Activated CD4-positive, alpha-beta T cell treated with anti-CD3 and anti-CD28 coated beads for 24 hours (primary cell): ENCODE measurements around the gene KMT2B.
A peak's percentile ranks its signal among the peaks of the same experiment; 100 is the strongest.

ENCODE experiments used
- DNase-seq, 2 donors: peaks; one replicate each; pipeline ENCODE4 v3.0.0-alpha.2; 2020; ENCODE audit warnings: low read depth in 2 of 2

Gene KMT2B

DNA sequence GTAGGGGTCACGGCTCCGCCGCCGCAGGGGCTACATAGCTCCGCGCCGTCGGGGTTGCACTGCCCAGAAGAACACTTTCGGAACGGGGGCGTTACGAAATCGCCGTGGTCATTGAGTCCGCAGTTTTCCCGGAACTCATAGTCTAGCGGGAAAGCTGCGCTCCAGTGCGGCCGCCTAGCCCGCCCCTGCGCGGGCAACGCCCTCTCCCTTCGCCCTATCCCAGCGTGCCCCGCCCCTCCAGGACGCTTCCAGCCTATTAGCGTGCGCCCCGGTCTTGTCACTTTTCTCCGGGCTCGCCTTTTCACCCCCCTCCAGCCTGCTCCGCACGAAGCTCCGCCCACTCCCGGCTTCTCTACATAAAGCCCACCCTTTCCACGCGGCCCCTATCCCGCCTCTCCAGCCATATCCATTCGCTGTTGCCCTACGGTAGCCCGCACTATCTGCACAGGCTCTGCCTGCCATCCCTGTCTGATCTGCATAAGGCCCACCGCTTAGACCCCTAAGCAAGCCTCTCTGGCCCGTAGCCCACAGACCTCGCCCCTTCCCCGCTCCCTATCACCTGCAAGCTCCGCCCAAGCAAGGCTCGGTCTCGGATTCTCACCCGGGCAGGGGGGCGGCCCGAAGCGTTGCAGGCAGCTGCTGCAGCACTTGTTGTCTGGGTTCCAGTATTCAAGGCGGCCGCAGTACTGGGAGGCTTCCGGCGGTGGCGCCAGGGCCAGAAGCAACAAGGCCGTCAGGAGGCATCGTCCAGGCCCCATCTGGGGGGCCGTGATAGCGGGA is 22.8 kb downstream of the KMT2B start:
- DNase-seq, result peak; percentile 92 to 95

DNA sequence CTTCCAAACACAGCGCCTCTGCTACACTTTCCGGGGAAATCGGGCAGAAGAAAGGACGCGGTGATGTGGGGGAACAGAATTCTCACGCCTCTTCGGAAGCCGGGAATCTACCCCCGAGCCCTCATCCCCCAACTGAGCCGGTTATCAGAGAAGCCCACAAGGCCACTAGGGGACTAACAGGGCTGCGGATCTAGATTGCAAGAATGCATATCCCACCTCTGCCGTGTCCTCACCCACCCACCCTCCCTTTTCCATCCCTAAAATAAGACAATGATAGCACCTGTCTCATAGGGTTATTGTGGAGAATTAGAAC is 23.4 kb downstream of the KMT2B start:
- no peak for DNase-seq

DNA sequence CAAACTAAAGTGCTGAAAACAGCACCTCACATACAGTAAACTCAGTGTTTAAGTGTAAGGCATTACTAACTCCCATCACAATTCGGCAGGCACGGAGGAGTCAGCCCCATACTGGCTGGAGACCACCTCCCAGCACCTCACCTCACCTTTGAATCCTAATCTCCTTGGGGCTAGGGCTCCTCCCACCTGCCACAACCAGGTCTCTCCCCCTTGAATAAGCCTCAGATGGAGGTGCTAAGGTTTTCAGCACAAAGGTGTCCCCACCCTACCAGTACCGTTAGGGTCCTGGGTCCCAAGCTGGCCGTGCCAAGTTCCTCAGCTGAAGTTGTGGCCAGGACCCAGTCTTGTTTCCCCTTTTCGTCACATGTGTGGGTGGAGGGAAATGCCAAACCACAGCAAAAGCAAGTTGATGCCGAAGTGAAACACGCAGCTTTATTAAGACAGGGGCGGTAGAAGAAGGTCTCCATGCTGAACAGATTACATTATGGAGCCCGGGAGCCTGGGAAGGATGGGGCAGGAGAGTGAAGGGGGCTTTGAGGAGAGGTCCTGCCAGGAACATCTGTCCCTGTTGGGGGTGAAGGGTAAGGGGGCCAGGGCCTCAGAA is 24.4 kb downstream of the KMT2B start, which contains the start of gene IGFLR1:
Gene IGFLR1 (minus strand): TSS at position 332 of the 604 bp plus-strand sequence. CDS start 1,272 bp downstream, outside the sequence.
- peak; percentile 51 to 58 for DNase-seq

DNA sequence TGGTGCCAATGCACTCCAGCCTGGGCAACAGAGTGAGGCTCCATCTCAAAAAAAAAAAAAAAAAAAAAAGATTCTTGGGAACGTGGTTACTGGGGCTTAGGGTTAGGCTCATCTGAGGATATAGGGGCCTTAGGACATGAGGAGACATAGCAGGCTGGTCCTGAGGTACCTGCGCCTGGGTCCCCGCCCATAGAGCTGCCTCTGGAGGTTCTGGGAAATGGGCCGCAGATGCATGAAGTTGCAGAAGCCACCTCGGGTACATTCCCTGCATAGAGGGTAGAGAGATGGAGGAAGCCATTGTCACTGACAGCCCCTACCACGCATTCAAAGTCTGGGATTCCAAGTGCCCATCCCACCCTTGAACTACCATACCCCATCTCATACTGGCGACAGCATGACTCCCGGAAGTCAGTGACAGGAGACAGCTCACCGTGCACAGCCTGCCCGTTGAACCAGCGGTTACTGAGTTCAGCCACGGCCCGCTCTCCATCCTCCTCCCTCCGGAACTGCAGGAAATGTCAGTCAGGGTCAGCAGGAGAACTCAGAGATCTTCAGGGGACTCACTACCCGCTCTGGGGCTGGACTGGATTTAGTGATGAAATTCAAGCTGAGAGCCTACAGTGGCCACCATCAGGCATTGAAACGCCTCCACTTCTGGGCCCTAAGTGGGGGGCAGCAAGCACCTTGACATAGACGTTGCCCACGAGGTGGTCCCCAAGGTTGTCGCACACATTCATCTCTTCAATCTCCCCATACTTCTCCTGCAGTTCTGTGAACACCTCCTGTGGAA is 26.0 kb downstream of the KMT2B start:
- DNase-seq, result no peak

DNA sequence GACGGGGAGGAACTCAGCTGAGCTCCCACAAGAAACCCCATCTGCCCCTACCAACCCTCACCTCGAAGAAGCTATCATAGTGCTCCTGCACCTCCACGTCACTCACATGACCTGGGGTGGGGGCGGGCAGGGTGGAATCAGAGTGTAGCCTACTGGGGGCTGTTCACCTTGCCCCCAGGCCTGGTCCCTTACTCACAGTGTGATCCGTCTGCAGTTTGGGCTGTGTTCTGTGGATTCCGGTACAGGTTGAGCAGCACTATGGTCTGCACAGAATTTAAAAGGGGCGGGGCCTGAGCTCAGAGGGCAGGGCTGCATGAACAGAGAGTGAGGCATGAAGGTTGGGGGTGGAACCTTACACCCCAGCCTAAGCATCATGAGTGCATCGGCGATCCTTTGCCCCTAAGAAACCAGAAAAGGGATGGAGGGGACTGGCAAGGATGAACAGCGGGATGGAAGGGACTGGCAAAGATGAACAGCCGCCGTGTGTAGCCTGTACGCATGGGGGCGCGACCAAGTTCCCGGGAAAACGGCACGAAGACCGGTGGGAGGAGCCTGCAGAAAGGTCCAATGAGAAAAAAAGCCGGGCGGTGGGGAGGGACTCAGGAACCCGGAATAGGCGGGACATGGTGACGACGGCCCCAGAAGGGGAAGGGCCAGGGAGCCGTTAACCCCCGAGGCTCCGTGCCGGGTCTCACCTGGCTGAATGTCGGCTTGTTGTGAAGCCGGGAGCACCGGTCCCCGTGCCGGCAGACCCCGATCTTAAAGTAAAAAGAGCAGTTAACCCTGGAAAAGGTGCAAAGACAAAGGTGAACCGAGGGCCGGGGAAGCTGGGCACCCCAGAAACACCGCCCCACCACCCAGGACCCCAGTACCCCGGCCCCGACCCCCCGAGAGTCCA is 26.9 kb downstream of the KMT2B start:
- peak; percentile 83 to 84 for DNase-seq

DNA sequence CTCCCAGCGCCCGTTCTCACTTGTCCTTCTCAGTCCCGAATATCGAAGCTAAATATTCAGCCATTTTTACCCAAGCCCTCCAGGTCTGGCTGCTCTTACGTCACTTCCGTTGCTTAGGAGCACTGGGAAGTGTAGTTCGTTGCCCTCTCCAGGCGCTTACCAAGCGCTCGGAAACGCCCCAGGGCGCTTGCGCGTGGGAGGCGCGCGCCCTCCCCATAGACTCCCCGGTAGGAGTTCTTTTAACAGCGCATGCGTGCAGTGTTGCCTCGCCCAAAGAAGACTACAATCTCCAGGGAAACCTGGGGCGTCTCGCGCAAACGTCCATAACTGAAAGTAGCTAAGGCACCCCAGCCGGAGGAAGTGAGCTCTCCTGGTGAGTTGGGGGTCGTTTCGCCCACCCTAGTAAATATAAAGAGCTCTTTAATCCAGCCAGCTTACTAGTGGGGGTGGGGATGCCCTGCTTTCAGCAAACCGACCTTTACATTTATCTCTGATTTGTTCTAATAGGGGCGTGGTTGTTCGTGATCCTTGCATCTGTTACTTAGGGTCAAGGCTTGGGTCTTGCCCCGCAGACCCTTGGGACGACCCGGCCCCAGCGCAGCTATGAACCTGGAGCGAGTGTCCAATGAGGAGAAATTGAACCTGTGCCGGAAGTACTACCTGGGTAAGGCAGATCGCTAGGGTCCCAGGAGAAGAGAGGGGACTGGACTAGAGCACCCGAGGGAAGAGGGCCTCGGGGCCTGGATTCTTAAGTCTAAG is 27.7 kb downstream of the KMT2B start, which contains the start of the genes PSENEN and U2AF1L4:
Gene PSENEN (plus strand): TSS at position 324 of the 759 bp plus-strand sequence. CDS start 280 bp downstream, at position 604.
Gene U2AF1L4 (minus strand): TSS at position 91 of the 759 bp plus-strand sequence. CDS start 27 bp downstream, at position 64.
- peak; percentile 84 to 87 for DNase-seq

DNA sequence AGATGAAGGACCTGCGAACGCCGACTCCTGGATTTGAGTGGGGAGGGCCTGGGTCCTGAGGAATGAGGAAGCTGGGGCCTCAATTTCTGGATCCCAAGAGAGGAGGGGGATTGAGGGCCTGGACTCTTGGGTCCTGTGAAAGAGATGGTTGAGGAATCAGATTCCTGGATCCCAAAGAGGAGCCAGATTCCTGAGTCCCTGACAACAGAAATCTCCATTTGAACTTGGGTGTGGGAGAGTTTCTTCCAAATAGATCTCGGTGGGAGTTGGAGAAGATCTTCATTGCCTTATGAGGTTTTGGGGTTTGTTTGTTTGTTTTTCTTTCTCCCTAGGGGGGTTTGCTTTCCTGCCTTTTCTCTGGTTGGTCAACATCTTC is 28.3 kb downstream of the KMT2B start:
- no peak for DNase-seq

DNA sequence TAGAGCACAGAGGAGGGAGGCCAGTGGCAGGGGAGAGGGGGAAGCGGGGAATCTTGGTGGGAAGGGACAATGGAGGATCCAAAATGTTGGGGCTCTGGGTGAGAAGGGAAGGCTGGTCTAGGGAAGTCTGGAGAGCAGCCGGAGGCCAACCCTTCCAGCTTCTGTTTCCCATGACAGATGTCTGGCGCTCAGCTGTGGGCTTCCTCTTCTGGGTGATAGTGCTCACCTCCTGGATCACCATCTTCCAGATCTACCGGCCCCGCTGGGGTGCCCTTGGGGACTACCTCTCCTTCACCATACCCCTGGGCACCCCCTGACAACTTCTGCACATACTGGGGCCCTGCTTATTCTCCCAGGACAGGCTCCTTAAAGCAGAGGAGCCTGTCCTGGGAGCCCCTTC is 28.7 kb downstream of the KMT2B start:
- DNase-seq, result no peak

DNA sequence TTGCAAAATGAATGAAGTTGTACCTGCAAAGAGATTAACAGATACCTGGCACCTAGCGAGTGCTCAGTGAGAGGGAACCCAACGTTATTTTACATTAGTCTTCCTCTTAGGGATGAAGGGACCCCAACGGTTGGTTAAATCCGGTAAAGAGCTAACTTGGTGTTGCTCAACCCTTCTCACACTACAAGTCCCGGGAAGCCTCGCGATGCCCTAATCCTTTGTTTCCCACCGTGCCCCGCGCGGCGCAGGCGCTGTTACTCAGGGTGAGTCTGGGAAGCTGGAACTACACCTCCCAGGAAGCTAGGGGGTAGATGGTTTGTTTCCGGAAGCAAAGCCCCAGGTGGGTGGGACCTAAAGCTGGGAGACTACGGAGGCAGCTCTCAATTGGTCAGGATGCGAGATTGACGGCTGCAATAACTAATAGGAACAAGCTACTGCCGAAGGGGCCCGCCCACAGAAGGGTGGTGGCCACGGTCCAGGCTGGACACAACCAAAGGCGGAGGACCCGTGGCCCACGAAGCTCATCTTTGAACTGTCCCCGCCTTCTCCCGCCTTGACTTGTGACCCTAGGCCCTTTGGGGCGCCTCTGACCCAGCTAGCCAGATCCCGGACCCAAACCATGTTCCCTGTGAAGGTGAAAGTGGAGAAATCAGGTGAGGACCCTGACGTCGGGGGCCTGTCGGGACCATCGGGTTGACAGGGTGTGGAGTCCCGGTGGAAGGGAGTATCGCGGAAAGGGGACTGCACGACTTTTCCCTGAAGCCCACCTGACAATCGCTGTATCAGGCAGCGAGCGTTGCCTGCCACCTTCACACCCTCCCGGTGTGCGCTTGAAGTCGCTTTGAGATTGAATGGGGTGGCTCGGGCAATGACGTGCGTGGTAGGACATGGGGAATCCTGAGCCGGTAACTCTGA is 30.6 kb downstream of the KMT2B start, which contains the start of gene LIN37:
Gene LIN37 (plus strand): TSS at position 471 of the 915 bp plus-strand sequence. CDS start 149 bp downstream, at position 620.
- peak; percentile 97 for DNase-seq

DNA sequence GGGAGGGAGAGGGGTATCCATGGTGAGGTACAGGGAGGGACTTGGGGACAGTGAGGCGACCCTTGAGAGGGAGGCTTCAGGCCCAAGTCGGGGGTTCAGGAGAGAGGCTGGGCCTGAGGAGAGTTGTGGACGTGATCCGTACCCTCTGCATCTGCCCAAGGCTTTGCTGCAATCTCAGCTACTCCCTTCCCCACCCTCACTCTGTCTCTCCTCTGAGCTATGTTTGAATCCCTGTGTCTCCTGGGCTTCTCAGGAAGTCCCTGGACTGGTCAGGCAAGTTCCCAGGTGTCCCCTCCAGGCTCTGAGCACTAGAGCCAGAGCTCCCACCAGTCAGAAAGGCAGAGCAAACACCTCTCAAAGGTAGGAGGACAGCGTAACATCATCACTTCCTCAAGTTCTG is 32.4 kb downstream of the KMT2B start:
- no peak for DNase-seq

DNA sequence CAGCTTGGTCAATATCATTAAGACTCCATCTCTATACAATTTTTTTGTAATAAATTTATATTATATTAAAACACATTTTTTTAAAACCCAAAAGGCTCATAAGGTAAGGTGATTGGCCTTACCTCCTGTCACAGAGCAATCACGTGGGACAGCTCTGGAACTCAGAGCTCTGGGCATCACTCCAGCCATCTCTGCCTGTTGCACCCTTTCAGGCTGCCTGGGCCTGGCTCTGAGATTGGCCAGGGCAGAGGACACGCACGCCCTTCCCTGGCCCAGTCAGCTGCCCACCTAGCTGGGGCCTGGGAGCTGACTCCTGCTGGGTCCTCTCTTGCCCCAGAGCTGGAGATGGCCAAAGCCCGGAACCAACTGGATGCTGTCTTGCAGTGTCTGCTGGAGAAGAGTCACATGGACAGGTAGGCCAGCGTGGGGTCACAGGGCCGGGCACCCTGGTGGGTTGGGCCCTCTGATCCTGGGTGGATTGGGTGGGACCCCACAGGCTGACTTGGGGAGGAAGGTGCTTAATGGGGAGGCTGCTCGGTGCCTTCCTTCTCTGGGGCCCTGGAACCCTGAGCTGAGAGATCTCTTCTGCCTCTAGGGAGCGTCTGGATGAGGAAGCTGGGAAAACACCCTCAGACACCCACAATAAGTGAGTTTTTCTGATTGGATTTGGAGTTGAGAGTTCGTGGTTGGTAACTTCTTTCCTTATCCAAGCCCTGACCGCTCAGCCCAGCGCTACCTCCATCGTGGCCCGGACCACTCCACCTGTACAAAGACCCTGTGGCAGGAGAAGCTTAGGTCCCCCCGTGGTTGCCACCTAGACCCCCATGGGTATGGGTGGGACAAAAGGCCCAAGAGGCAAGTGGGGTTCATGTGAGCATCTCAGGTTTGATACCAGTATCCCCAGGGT is 34.3 kb downstream of the KMT2B start:
- DNase-seq, result no peak

DNA sequence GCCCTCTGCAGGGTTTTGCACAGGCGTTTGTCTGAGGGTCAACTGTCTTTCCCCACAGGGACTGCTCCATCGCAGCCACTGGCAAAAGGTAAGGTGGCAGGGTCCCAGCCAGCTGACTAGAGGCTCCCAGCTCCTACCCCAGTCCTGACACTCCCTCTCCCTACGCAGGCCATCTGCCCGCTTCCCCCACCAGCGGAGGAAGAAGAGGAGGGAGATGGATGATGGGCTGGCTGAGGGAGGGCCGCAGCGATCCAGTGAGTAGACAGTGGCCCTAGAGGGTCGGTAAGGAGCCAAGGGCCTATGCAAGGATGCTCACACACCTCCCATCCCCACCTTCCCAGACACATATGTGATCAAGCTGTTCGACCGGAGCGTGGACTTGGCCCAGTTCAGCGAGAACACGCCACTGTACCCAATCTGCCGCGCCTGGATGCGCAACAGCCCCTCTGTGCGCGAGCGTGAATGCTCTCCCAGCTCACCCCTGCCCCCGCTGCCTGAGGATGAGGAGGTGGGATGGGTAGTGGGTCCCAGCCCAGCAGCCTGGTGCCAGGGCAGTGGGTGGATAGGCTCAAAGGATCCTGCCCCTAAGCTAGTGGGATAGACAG is 35.0 kb downstream of the KMT2B start:
- no peak for DNase-seq

DNA sequence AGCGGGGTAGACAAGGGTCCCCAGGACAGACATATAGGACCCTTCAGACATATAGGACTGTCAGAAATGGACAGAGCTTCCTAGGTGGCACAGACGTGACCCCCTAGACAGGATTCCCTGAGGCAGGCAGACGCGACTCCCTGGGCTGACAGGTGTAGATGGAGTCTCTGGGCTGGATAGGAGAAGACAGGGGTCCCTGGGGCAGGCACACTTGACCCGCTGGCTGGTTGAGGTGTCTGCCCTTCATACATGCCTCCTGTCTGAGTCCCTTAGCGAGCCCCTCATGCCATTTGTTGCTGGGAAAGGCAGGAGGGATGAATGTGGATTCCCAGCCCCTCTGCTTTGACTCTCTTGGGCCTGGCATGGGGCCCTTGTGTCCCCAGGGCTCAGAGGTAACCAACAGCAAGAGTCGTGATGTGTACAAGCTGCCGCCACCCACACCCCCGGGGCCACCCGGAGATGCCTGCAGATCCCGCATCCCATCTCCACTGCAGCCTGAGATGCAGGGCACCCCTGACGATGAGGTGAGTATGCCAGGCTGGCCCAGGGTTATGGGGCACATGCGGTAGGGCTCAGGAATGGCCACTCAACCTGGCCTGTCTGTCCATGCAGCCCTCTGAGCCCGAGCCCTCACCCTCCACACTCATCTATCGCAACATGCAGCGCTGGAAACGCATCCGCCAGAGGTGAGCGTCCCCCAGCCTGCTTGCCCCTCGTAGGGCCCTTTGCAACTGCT is 36.0 kb downstream of the KMT2B start:
- no peak for DNase-seq

DNA sequence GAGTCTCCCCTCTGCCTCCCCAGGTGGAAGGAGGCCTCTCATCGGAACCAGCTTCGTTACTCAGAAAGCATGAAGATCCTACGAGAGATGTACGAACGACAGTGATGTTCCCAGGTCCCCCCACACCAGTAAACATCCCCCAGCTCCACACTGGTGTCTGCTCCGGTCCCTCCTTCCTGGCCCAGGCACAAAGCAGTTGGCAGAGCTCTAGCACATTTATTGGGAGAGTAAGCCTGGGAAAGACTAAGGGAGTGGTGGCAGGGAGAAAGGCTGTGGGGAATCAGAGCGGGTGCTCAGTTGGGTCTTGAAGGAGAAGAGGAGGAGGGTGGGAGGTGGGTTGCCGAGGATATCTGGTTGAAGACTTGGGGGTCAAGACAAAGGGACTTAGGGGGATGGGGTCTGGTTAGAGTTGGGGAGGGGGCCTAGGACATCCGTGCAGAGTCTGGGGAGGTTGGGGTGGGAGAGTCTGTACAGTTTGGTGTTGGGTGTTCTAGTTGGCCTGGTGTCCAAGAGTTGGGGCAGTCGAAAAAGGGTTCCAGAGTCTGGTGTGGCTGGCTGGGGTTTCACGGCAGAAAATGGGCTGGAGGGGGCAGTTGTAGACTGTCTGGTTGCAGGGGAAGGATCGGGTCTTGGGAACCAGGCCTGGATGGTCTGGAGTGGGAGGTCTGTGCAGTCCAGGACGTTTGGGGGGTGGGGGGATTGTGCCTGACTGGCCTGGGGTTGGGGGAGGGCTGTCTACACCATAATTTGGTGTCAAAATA is 36.7 kb downstream of the KMT2B start:
- DNase-seq, result no peak

DNA sequence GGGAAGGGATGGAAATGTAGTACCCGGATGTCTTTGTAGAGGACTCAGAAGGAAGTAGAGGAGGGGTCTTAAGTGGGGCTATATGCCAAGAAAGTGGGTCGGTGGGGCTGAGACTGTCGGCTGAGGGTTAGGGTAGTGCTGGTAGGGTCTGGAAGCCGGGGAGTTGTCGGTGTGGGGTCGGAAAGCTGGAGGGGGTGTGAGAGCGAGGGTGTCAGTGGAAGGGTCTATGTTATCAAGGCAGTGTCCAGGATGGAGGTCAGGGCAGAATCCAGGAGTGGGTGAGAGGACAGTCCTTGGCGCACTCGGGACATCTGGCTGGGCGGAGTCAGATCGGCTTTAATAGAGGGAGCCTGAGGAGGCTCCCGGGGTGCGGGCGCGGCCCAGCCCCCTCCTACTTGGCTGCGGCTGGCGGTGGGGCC is 37.3 kb downstream of the KMT2B start:
- DNase-seq, result no peak

DNA sequence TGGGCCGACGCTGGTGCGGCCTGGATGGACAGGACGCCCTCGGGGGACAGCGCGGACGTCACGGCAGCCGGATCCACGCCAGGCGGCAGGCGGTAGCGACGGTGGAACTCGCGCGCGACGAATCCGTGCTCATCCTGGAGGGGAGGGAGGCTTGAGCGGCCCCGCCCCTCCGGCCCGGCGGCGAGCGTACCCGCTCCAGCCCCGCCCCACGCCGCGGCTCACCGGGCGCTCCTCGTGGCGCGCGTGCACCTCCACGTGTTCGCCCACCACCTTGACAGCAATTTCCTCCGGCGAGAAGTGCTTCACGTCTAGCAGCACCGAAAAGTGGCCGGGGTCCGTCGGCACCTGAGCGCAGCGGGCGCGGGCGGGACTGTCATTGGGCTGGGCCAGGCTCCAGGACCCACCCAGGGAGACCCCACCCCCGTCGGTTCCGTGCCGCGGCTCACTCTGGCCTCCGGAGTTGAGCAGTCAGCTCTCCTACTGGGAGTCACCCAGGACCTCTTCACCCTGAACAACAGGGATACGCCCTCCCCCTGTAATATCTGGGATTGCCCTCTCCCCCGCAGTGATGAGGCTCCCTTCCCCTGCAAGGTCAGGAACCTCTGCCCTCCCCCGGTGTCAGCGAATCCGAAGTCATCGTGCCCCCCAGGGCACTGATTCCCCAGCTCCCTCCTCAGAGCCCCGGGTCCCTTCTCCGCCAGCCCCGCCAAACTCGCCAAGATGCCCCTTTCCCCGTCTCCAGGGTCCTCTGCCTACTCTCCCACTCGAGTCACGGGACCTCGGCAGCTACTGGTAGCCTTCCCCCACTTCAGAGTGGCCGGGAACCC is 38.0 kb downstream of the KMT2B start:
- no peak for DNase-seq
